Progenitor cell of endocrine pancreas (in vitro differentiated cells): ENCODE measurements around the gene RABL3. TPM values are rescaled to one million over a fixed set of nuclear protein-coding genes. Genes with fewer than 3 reads are reported as not detected.

ENCODE experiments used
- DNase-seq: peaks from one replicate; pipeline ENCODE4 v3.0.0; 2021; ENCODE audit warnings: low spot score; ENCODE audit not compliant: unreplicated experiment
- H3K27ac Mint-ChIP-seq: 2 replicates; pipeline ENCODE4 v1.8.0; 2021; ENCODE audit warnings: mild to moderate bottlenecking, moderate library complexity, mixed read lengths
- H3K27me3 Mint-ChIP-seq: 2 replicates; pipeline ENCODE4 v1.8.0; 2021; ENCODE audit warnings: mixed read lengths
- H3K36me3 Mint-ChIP-seq: 2 replicates; pipeline ENCODE4 v1.8.0; 2022; ENCODE audit warnings: mixed read lengths; ENCODE audit not compliant: insufficient read depth
- H3K4me1 Mint-ChIP-seq: 2 replicates; pipeline ENCODE4 v1.8.0; 2021; ENCODE audit warnings: low read depth, mixed read lengths
- H3K4me3 Mint-ChIP-seq: 2 replicates; pipeline ENCODE4 v1.8.0; 2021; ENCODE audit warnings: low read depth, mild to moderate bottlenecking, moderate library complexity, mixed read lengths
- H3K9me3 Mint-ChIP-seq: 2 replicates; pipeline ENCODE4 v1.8.0; 2021; ENCODE audit warnings: low read depth, mixed read lengths
- CTCF ChIP-seq: fragments of 200-600 bp; sonication (generic); IDR thresholded peaks from one replicate; pipeline ENCODE4 v1.5.0; 2021; ENCODE audit warnings: antibody characterized with exemption, mild to moderate bottlenecking; ENCODE audit not compliant: unreplicated experiment
- total RNA-seq: library from RNA; stranded (reverse); gene quantifications from 2 replicates; pipeline ENCODE4 v1.2.1, GENCODE V29; 2021

RABL3 gene
- total RNA-seq, 1 donor from 2014 or later = 24.9 TPM

GRCh38 chr3:120752865-120753264 lies 10.5 kb upstream of the RABL3 start:
- Mint-ChIP-seq H3K27ac (no peak overlapping the region), H3K36me3 (peaks cover 21% of the 10 kb centered on the region), H3K4me1 (no peaks in the 10 kb centered on the region), H3K4me3 (no peak overlapping the region), H3K27me3 (no peaks in the 10 kb centered on the region), H3K9me3 (peaks cover 3% of the 10 kb centered on the region)
- no peak for TF ChIP-seq CTCF
- no peak for DNase-seq

- Mint-ChIP-seq H3K4me3 (no peak overlapping the region), H3K27me3 (no peaks in the 10 kb centered on the region), H3K27ac (no peak overlapping the region), H3K9me3 (peaks cover 3% of the 10 kb centered on the region), H3K36me3 (peaks cover 24% of the 10 kb centered on the region), H3K4me1 (no peaks in the 10 kb centered on the region)
- no peak for DNase-seq
- no peak for TF ChIP-seq CTCF
These were observed 9.9 kb upstream of the RABL3 start for GRCh38 chr3:120752230-120752629.

- Mint-ChIP-seq H3K36me3 (peaks cover 17% of the 10 kb centered on the region), H3K4me3 (no peak overlapping the region), H3K9me3 (no peaks in the 10 kb centered on the region), H3K27ac (no peak overlapping the region), H3K27me3 (no peaks in the 10 kb centered on the region), H3K4me1 (peaks cover 2% of the 10 kb centered on the region)
- TF ChIP-seq CTCF = no peak
- no peak for DNase-seq
These were observed 7.5 kb upstream of the RABL3 start for GRCh38 chr3:120749843-120750242.

GRCh38 chr3:120745466-120745865 lies 3.1 kb upstream of the RABL3 start:
- Mint-ChIP-seq H3K27me3 (no peaks in the 10 kb centered on the region), H3K27ac (no peak overlapping the region), H3K36me3 (peaks cover 10% of the 10 kb centered on the region)

GRCh38 chr3:120743556-120744195 lies 1.4 kb upstream of the RABL3 start:
- no peak for DNase-seq

More at GRCh38 chr3:120745466-120745865, 3.1 kb upstream of the RABL3 start:
- no peak for TF ChIP-seq CTCF
- DNase-seq = no peak
- Mint-ChIP-seq H3K9me3 (no peaks in the 10 kb centered on the region), H3K4me3 (no peak overlapping the region), H3K4me1 (peaks cover 21% of the 10 kb centered on the region)

More at GRCh38 chr3:120743556-120744195, 1.4 kb upstream of the RABL3 start:
- Mint-ChIP-seq H3K4me3 (peak overlapping the region; percentile 94), H3K4me1 (peaks cover 21% of the 10 kb centered on the region), H3K9me3 (peaks cover 3% of the 10 kb centered on the region), H3K27me3 (no peaks in the 10 kb centered on the region), H3K36me3 (peaks cover 10% of the 10 kb centered on the region), H3K27ac (peak overlapping the region; percentile 100)
- TF ChIP-seq CTCF = no peak
